Tibial nerve (tissue), 3 donors: ENCODE data around the gene PCID2.

Experiments used
- POLR2A ChIP-seq, 2 donors: fragments of 450-650 bp; IDR thresholded peaks; one replicate each; pipeline ENCODE4 v1.6.1; 2017; ENCODE audit warnings: antibody characterized with exemption in 2 of 2, mild to moderate bottlenecking in 2 of 2, moderate library complexity in 2 of 2
- TF ChIP-seq, protein P1 (sequence below), 5 experiments: fragments of 200-600 bp in 3 of 5; fragments of 450-650 bp in 2 of 5; sonication (generic) in 3 of 5; IDR thresholded peaks; one replicate each; pipeline ENCODE4 v1.5.1; 2016 to 2019; ENCODE audit warnings: antibody characterized with exemption in 5 of 5, mild to moderate bottlenecking in 3 of 5, moderate library complexity in 2 of 5

DNA sequence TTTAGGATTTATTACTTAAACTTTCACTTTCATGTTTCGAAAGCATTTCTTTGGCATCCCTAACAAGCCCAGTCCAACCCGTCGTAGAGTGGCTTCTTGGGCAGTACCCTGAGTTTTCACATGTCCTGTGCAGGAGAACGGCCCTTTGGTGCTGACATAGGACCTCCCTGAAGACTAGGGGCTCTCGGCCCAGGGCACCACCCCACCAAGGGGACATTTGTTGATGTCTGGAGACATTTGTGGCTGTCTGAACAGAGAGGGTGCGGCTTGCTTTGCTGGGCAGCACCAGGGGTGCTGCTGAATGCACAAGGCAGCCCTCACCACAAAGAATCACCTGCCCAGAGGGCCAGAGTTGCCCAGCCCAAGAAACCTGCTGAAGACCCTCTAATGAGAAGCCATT is 31.5 kb upstream of the PCID2 start:
- TF ChIP-seq, protein P1, sequence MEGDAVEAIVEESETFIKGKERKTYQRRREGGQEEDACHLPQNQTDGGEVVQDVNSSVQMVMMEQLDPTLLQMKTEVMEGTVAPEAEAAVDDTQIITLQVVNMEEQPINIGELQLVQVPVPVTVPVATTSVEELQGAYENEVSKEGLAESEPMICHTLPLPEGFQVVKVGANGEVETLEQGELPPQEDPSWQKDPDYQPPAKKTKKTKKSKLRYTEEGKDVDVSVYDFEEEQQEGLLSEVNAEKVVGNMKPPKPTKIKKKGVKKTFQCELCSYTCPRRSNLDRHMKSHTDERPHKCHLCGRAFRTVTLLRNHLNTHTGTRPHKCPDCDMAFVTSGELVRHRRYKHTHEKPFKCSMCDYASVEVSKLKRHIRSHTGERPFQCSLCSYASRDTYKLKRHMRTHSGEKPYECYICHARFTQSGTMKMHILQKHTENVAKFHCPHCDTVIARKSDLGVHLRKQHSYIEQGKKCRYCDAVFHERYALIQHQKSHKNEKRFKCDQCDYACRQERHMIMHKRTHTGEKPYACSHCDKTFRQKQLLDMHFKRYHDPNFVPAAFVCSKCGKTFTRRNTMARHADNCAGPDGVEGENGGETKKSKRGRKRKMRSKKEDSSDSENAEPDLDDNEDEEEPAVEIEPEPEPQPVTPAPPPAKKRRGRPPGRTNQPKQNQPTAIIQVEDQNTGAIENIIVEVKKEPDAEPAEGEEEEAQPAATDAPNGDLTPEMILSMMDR (IDR thresholded peaks at IDR 0.05): no peak
- no peak for TF ChIP-seq POLR2A (IDR thresholded peaks at IDR 0.05)
